ENCODE measurements around the gene AURKA. TPM values are rescaled to one million over a fixed set of nuclear protein-coding genes. Genes with fewer than 3 reads are reported as not detected.
A peak's percentile ranks its signal among the peaks of the same experiment; 100 is the strongest.

AURKA gene
- polyA plus RNA-seq, 1 donor (not counting 4 experiments of a cell fraction or from before 2014, with no cell fraction given), result 36.1 TPM

GRCh38 chr20:56345911-56346310 lies 46.1 kb downstream of the AURKA start:
- peaks cover 3% of the 10 kb centered on the region for H3K27me3 ChIP-seq (ENCODE audit: control insufficient read depth, extremely low read depth, insufficient read depth, low read length)
- no peak for TF ChIP-seq EZH2 (IDR thresholded peaks at IDR 0.05; ENCODE audit: low read length)
- no peak for TF ChIP-seq CTCF (optimal IDR thresholded peaks at IDR 0.05 in 1 of 3, IDR thresholded peaks at IDR 0.05 in 1 of 3, conservative IDR thresholded peaks at IDR 0.05 in 1 of 3; ENCODE audit: extremely low read depth in 1 of 3, insufficient read depth in 2 of 3, low read length in 3 of 3)

GRCh38 chr20:56343861-56344381 lies 48.1 kb downstream of the AURKA start:
- dilution Hi-C loops (cut with MboI; ENCODE audit: extremely low pct_ligation_motif_present, low sequenced_read_pairs), result no loop called here
- no peak overlapping the region for H3K4me3 ChIP-seq (ENCODE audit: control insufficient read depth in 2 of 3, extremely low read depth in 1 of 3, insufficient read depth in 2 of 3, low read depth in 1 of 3, low read length in 3 of 3)
- no peak overlapping the region for H3K9ac ChIP-seq (ENCODE audit: control insufficient read depth, extremely low read depth, insufficient read depth, low read length)
- H3K79me2 ChIP-seq (ENCODE audit: control insufficient read depth, insufficient read depth, low read length), result no peaks in the 10 kb centered on the region
- no peak overlapping the region for H3K27ac ChIP-seq (ENCODE audit: control insufficient read depth, insufficient read depth, low read length)
- peaks cover 3% of the 10 kb centered on the region for H3K27me3 ChIP-seq (ENCODE audit: control insufficient read depth, extremely low read depth, insufficient read depth, low read length)
- H3K4me2 ChIP-seq (ENCODE audit: control insufficient read depth, extremely low read depth, insufficient read depth, low read depth, low read length), result peak overlapping the region; percentile 12
- no peaks in the 10 kb centered on the region for H4K20me1 ChIP-seq (ENCODE audit: control insufficient read depth, extremely low read depth, insufficient read depth, low read length)
- peaks cover 3% of the 10 kb centered on the region for H3K4me1 ChIP-seq (ENCODE audit: control insufficient read depth, extremely low read depth, insufficient read depth, low read length)
- H2AFZ ChIP-seq (ENCODE audit: control insufficient read depth, low read length), result no peak overlapping the region
- peak; percentile 24 for TF ChIP-seq EZH2 (IDR thresholded peaks at IDR 0.05; ENCODE audit: low read length)
- TF ChIP-seq CTCF (optimal IDR thresholded peaks at IDR 0.05 in 1 of 3, IDR thresholded peaks at IDR 0.05 in 1 of 3, conservative IDR thresholded peaks at IDR 0.05 in 1 of 3; ENCODE audit: extremely low read depth in 1 of 3, insufficient read depth in 2 of 3, low read length in 3 of 3), result peak; percentile 61 to 92 (median 89)
- no peaks in the 10 kb centered on the region for H3K36me3 ChIP-seq (ENCODE audit: control insufficient read depth in 2 of 2, extremely low read depth in 1 of 2, insufficient read depth in 2 of 2, low read length in 2 of 2)
- DNase-seq (ENCODE audit: low read depth, low spot score) (no peak), FAIRE-seq (no peak)
- H3K9me1 ChIP-seq (ENCODE audit: control insufficient read depth, extremely low read depth, insufficient read depth, low read length), result no peaks in the 10 kb centered on the region
- H3K9me3 ChIP-seq (ENCODE audit: control insufficient read depth, low read depth, low read length), result no peaks in the 10 kb centered on the region

More at GRCh38 chr20:56345911-56346310, 46.1 kb downstream of the AURKA start:
- no peak overlapping the region for H2AFZ ChIP-seq (ENCODE audit: control insufficient read depth, low read length)
- H3K36me3 ChIP-seq (ENCODE audit: control insufficient read depth in 2 of 2, extremely low read depth in 1 of 2, insufficient read depth in 2 of 2, low read length in 2 of 2), result no peaks in the 10 kb centered on the region
- no peak overlapping the region for H3K9ac ChIP-seq (ENCODE audit: control insufficient read depth, extremely low read depth, insufficient read depth, low read length)
- H3K27ac ChIP-seq (ENCODE audit: control insufficient read depth, insufficient read depth, low read length), result no peak overlapping the region
- H3K4me1 ChIP-seq (ENCODE audit: control insufficient read depth, extremely low read depth, insufficient read depth, low read length), result peaks cover 3% of the 10 kb centered on the region
- FAIRE-seq (no peak), DNase-seq (ENCODE audit: low read depth, low spot score) (no peak)
- H3K9me3 ChIP-seq (ENCODE audit: control insufficient read depth, low read depth, low read length), result no peaks in the 10 kb centered on the region
- H3K4me2 ChIP-seq (ENCODE audit: control insufficient read depth, extremely low read depth, insufficient read depth, low read depth, low read length), result no peak overlapping the region
- no peaks in the 10 kb centered on the region for H3K79me2 ChIP-seq (ENCODE audit: control insufficient read depth, insufficient read depth, low read length)
- H3K4me3 ChIP-seq (ENCODE audit: control insufficient read depth in 2 of 3, extremely low read depth in 1 of 3, insufficient read depth in 2 of 3, low read depth in 1 of 3, low read length in 3 of 3), result no peak overlapping the region
- H3K9me1 ChIP-seq (ENCODE audit: control insufficient read depth, extremely low read depth, insufficient read depth, low read length), result no peaks in the 10 kb centered on the region
- H4K20me1 ChIP-seq (ENCODE audit: control insufficient read depth, extremely low read depth, insufficient read depth, low read length), result no peaks in the 10 kb centered on the region
- dilution Hi-C loops (cut with MboI; ENCODE audit: extremely low pct_ligation_motif_present, low sequenced_read_pairs), result no loop called here
